ENCODE measurements around the gene CRISP2. TPM values are rescaled to one million over a fixed set of nuclear protein-coding genes. Genes with fewer than 3 reads are reported as not detected.
"Not testable (repeated sequence)": the region's sequence is repeated elsewhere in the genome, so short reads cannot be mapped to it uniquely, and the experiment has no call there.

Gene CRISP2
- total RNA-seq = not detected

GRCh38 chr6:49713346-49713745 is at the start of gene CRISP2:
TSS of gene CRISP2 (minus strand) at chr6:49713543. CDS start at chr6:49709196, 4,347 bp downstream.
- DNase-seq = no peak

GRCh38 chr6:49744259-49744658 is 30.9 kb upstream of the CRISP2 start, which contains the start of gene CRISP3:
TSS of gene CRISP3 (minus strand) at chr6:49744388. CDS start at chr6:49744367, 21 bp downstream.
- DNase-seq = no peak

- no peak for DNase-seq
These were observed 30.1 kb upstream of the CRISP2 start for GRCh38 chr6:49743429-49743828.

DNA sequence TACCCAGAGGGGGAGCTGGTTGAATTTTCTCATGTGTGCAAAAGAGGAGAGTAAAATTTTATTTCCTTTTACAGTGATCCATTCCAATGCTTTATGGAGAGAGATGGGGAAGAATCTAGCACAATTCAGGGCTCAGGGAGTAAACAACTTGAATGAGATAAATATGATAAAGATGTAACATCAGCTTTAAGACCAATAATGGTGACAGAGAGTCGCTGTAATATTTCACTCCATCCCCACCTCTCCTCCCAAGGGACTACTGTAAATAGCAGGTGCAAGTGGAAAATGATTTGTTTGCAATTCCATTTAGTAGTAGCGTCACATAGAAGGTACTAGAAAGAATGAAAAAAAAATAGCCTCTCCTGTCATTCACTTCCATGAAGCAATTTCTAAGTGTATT is 26.1 kb upstream of the CRISP2 start:
- no peak for DNase-seq

- DNase-seq = no peak
These were observed 22.7 kb upstream of the CRISP2 start for GRCh38 chr6:49736017-49736508.

- DNase-seq = no peak
These were observed 20.3 kb upstream of the CRISP2 start for GRCh38 chr6:49733680-49734079.

DNA sequence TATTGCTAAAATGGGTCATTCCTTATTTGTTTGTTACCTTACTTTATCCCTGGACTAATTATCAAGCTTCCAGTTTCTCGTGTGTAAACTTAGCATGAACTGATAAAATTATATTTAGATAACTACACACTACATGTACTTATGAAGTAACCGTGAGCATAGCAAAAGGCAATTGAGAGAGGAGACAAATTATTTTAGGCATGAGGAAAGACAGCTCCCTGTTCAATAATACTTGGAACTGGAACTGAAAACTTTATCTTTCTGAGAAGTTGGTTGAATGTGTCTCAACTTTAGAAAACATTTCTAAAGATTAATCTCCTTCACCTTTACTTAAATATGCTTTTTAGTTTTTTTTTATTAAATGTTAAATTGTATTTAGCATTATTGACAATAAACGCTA is 19.4 kb upstream of the CRISP2 start:
- DNase-seq = no peak

GRCh38 chr6:49730251-49730650 is 16.9 kb upstream of the CRISP2 start:
- DNase-seq = no peak

DNA sequence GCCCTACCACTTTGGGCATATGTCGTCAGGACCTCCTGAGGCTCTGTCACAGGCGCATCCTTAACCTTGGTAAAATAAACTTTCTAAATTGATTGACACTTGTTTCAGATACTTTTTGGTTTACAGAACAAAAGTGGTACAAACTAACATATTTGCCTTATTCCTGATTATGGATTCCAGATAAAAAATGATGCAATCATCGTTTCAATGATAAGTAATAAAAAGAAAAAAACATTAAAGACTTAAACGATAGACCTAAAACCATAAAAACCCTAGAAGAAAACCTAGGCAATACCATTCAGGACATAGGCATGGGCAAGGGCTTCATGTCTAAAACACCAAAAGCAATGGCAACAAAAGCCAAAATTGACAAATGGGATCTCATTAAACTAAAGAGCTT is 10.6 kb upstream of the CRISP2 start:
- DNase-seq = not testable (repeated sequence)

DNA sequence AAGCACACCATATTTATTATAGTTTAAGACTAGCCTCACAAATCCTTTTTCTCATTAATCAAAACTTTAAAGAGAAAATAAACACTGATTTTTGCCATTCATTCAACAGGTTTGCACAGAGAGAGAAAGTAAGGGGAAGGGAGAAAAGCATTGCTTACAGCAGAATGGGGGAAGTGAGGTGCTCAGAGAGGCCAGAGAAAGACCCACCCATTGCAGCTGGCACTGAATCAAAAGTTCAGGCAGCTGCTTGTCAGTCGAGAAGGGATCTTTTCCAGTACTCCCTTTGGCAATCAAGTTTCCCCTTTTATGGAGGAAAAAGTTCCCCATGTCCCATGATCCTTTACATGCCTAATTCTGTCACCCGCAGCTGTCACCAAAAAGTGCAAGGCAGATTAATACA is 8.0 kb upstream of the CRISP2 start:
- DNase-seq = no peak

- DNase-seq = no peak
These were observed 7.0 kb upstream of the CRISP2 start for GRCh38 chr6:49720372-49720771.

DNA sequence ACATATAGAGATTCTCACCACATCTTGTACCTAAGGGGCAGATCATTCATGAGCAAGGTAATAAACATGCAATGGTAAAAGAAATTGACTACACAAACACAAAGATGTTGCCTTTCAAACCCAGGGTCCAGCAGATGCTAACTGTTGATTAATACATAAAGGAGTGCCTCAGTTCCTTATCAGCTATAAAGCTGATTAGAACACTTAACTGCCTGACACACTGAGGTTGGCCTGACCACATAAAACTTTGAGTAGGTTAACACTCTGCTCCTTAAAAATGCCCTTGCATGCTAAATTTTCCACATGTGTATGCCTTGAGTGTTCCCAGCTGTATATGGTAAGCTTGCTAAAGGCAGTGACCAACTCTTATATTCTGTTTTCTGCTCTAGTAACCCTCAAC is 14.9 kb downstream of the CRISP2 start:
- no peak for DNase-seq

GRCh38 chr6:49693512-49693911 is 19.8 kb downstream of the CRISP2 start:
- DNase-seq = no peak

DNA sequence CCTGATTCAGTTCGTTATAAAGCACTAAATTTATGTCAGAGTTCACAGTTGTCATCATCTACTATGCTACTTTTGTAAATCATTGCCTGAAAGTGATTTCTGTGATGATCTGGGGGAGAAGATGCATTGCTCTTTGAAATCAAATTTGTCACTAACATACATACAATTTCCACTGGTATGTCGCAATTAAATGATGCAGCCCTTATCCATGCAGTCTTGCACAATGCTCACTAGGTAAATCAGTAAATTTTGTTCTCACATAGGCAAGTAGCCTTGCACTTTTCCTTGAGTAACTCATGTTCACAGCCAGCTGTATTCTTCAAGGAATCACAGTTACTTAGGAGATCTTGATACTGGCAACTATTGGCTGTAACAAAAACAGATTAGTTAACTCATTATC is 20.8 kb downstream of the CRISP2 start:
- no peak for DNase-seq

- no peak for DNase-seq
These were observed 36.6 kb downstream of the CRISP2 start for GRCh38 chr6:49676671-49677281.

- no peak for DNase-seq
These were observed 37.5 kb downstream of the CRISP2 start for GRCh38 chr6:49675816-49676215.

- DNase-seq = no peak
These were observed 45.2 kb downstream of the CRISP2 start for GRCh38 chr6:49668083-49668511.

DNA sequence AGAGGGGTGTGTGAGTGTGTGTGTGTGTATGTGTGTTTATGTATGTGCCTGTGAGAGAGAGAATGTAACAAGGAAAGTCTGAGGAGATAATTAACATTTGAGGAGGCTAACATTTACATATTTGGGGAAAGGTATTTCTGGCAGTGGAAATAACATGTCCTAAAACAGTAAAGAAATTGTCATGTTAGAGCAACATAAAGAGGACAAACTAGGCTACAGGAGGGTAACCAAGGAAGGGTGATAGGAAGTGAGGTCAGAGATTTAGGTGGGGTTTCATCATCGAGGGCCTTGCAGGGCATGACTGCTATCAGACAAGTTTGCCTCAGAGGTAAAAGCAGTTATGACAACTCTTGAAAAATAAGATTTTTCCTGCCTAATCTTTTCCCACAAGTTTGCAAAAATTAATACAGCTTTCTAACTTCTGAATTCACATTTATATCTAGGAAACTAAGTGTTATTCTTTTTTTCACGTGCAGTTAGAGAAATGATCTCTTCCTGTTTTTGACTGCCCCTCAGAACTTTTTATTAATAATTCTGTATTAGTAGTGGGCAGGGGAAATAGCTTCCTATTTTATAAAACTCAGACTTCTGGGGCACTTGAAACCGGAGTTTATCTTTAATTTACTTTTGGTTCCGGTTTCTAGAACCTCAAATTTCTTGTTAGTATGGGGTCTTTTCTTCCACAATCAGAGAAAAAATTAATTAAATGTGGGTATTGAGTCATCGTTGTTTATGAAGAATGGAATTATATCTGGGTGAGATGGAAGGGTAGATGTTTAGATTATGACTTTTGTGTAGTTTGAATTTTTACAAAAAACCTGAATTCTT is 46.2 kb downstream of the CRISP2 start:
- no peak for DNase-seq

DNA sequence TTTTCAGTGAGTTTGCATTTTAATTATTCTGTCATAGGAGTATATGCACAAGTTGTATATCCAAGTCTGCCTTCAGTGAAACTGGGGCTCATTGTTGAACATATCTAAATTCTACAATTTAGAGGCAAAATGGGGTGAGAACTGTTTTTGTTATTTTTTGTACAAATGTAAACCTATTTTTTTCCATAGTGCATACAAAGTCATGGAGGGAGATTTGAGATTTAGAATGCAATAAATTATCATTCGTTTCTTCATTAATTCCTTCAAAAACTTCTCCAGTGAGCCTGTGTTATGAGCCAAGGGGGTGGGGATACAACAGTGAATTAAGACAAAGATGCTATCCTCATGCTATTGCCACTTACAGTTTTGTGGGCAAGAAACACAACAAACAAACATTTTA is 46.9 kb downstream of the CRISP2 start:
- DNase-seq = no peak

DNA sequence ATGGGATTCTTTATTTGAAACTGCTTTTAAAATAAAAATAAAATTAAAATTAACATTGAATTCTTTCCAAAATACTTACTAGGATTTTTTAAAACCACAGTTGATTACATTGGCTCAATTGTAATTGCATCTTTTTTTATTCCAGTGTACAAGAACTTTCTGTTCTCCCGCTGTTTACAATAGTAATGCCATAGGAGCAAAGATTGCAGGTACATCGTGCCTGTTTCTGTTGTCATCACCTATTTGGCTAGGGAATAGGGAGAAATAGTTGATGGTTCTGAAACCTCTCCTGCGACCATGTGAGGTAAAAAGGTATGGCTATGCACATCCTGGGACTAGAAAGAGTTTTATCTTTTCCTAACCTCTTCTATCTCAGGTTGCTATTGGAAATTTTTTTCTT is 48.5 kb downstream of the CRISP2 start:
- no peak for DNase-seq

DNA sequence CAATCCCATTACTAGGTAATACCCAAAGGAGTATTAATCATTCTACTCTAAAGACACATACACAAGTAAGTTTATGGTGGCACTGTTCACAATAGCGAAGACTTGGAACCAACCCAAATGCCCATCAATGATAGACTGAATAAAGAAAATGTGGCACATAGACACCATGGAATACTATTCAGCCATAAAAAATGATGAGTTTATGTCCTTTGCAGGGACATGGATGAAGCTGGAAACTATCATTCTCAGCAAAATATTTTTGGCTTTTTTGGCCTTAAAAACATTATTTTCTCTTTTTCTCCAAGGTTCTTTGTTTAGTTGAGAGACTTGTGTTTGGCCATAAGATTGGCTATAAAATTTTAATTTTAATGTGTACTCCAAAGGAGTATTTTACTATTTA is 49.3 kb downstream of the CRISP2 start:
- DNase-seq = not testable (repeated sequence)

DNA sequence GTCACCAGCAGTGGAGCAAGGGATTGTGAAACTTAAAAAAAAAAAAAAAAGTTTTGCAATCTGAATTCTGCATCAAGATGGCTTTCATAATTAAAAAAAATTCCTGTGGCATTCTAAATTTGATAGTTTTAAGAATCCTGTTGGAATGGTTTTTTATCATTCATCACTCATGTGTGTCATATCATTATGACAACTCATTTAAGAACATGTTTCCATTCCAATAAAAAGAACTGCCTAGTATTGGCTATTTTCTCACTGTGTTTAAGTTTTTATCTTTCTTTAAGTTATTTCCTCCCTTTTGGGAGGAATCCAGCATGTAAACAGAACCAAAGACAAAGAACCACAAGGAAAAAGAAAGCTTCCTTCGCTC is 50.5 kb downstream of the CRISP2 start:
- no peak for DNase-seq

- DNase-seq = no peak
These were observed 51.0 kb downstream of the CRISP2 start for GRCh38 chr6:49662231-49662891.
